BLaER1 (cell line): ENCODE results near the gene CNTN5.

Experiments
- H3K27ac ChIP-seq: shearing (Covaris generic); formaldehyde crosslinking; 2 replicates; pipeline ENCODE4 v1.8.1; 2022
- H3K27me3 ChIP-seq: shearing (Covaris generic); formaldehyde crosslinking; 2 replicates; pipeline ENCODE4 v1.8.1; 2022
- H3K36me3 ChIP-seq: shearing (Covaris generic); formaldehyde crosslinking; 2 replicates; pipeline ENCODE4 v1.8.1; 2022
- H3K4me1 ChIP-seq: shearing (Covaris generic); formaldehyde crosslinking; 2 replicates; pipeline ENCODE4 v1.8.1; 2022
- H3K4me2 ChIP-seq: shearing (Covaris generic); formaldehyde crosslinking; 2 replicates; pipeline ENCODE4 v1.8.1; 2022
- H3K4me3 ChIP-seq: shearing (Covaris generic); formaldehyde crosslinking; 2 replicates; pipeline ENCODE4 v1.8.1; 2022
- H3K9ac ChIP-seq: shearing (Covaris generic); formaldehyde crosslinking; 2 replicates; pipeline ENCODE4 v1.8.1; 2022
- H3K9me3 ChIP-seq: shearing (Covaris generic); formaldehyde crosslinking; 2 replicates; pipeline ENCODE4 v1.8.1; 2022
- H4K20me1 ChIP-seq: shearing (Covaris generic); formaldehyde crosslinking; 2 replicates; pipeline ENCODE4 v1.8.1; 2022
- Cebpa-rat ChIP-seq: shearing (Covaris generic); IDR thresholded peaks from 2 replicates; pipeline ENCODE4 v1.8.1; 2022

CNTN5 gene

DNA sequence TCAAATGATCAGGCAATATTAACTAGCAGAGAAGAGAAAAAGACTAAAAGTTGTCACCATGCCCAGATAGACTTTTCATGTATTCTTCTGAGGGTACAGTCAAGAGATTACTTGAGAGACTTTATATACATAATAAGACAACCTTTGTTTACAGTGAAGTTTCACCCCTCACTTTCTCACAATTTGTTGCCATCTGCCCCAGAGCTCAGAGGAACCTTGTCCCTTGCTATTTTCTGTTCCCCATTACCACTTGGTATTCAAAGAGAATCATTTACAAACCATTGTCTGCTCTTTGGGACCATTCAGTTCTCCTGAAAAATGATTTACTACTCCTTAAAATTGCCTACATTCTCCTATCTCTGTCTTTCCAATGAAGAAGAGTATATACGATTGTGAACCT is 544.6 kb downstream of the CNTN5 start:
- Histone ChIP-seq H3K4me3 (no peak overlapping the region), H4K20me1 (no peaks in the 10 kb centered on the region), H3K36me3 (no peaks in the 10 kb centered on the region), H3K27ac (no peak overlapping the region), H3K27me3 (no peaks in the 10 kb centered on the region), H3K4me2 (no peak overlapping the region), H3K9ac (no peak overlapping the region), H3K4me1 (no peaks in the 10 kb centered on the region), H3K9me3 (no peaks in the 10 kb centered on the region)
- no peak for TF ChIP-seq Cebpa-rat

DNA sequence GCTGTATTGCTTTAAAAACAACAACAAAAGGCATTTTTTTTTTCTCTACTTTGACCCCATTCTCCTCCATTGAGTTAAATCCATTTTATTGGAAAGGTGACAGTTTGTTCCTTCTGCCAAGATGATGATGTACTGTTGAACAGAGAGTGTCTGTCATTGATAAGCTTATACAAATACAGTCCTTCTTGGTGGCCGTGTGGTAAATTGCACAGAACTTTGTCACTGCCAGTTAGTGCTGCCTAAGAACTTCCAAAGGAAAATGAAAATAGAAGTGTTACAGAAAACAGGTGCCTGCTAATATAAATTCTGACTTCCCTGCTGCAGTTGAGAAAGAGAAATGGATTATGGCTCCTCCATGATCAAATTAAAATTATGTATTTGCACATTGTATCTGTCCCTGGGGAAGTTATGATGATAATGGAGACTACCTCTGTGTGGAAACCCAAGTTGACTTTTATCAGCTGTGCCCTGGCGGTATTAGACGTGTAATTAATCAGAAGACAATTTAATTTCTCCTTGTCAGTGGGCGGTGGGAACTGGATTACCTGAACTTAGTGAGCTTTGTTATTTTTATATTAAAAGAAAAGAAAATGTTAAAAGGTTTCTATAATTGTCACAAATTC is 546.7 kb downstream of the CNTN5 start:
- Histone ChIP-seq H3K4me3 (no peak overlapping the region), H4K20me1 (no peaks in the 10 kb centered on the region), H3K9ac (no peak overlapping the region), H3K4me2 (no peak overlapping the region), H3K36me3 (no peaks in the 10 kb centered on the region), H3K27me3 (no peaks in the 10 kb centered on the region), H3K9me3 (no peaks in the 10 kb centered on the region), H3K4me1 (no peaks in the 10 kb centered on the region), H3K27ac (no peak overlapping the region)
- no peak for TF ChIP-seq Cebpa-rat

DNA sequence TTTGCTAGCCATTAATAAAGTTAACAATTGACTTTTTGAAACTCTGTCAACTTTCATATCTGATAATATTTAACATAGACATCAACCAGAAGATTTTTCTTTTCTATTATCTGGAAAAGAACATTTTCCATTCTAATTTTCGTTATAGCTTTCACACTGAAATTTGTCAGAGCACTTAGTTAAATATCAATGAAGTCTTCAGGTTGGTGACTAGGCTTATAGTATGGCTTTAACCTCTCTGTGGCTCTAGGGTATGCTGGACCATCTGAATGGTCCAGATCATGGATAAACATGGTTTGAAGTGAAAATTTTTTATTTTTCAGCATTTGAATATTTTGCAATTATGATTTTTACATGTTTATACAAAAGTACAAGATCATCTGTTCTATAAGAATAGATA is 548.1 kb downstream of the CNTN5 start:
- Histone ChIP-seq H3K9ac (no peak overlapping the region), H3K4me2 (no peak overlapping the region), H4K20me1 (no peaks in the 10 kb centered on the region), H3K9me3 (no peaks in the 10 kb centered on the region), H3K27ac (no peak overlapping the region), H3K36me3 (no peaks in the 10 kb centered on the region), H3K4me3 (no peak overlapping the region), H3K4me1 (no peaks in the 10 kb centered on the region), H3K27me3 (no peaks in the 10 kb centered on the region)
- TF ChIP-seq Cebpa-rat: no peak

DNA sequence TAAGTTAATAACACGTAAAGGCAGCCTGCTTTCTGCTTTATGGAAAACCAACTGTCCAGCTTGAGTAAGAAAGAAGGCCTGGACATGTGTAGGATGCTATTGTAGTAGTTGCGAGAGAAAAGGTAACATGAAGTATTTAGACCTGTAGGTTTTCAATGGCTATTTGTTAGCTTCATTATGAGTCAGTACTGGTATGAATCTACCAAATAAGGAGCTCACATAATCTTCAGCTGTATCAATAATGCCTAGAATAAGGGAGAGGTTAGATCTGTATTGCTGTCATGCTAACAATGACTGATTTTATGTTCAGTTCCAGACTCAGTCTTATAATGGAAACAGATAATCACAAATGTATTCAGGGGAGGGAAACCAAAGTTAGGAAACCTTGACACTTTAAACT is 550.3 kb downstream of the CNTN5 start:
- Histone ChIP-seq H3K9ac (no peak overlapping the region), H3K4me2 (no peak overlapping the region), H3K36me3 (no peaks in the 10 kb centered on the region), H3K4me1 (no peaks in the 10 kb centered on the region), H3K9me3 (no peaks in the 10 kb centered on the region), H3K27me3 (no peaks in the 10 kb centered on the region), H4K20me1 (no peaks in the 10 kb centered on the region), H3K27ac (no peak overlapping the region), H3K4me3 (no peak overlapping the region)
- TF ChIP-seq Cebpa-rat: no peak

DNA sequence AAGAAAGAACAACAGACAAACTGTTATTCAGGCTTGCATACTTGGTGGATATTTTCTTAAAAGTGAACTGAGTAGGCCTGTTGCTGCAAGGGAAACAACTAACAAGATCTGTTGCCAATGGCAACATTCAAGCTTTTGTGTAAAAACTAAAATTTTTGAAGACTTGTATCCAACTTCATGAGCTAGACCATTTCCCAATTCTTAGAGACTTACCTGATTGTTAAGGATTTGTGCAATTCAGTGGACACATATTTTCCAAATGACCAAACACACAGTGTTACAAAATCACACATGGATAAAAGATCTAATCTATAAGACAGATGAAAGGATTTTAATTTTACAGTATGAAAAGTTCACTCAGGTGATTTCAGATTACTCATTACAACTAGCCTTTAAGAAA is 564.1 kb downstream of the CNTN5 start:
- Histone ChIP-seq H3K27me3 (no peaks in the 10 kb centered on the region), H3K9me3 (no peaks in the 10 kb centered on the region)
- TF ChIP-seq Cebpa-rat: no peak

DNA sequence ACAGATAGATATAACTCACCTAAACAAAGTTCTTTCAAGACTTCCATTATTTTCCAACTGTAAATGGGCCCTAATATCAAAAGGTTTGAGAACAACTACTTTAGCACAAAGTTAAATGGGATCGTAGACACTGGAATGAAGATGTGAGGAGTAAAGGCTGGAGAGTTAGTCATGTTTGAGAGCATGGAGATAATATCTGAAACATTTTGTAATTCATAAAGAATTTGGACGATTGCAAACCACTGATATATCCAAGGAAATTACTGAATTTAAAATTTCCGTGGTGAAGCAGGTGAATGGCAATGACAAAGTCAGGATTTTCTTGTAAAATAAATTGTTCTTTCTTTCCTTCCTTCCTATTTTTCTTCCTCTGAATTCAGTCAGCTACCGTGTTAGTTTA is 564.9 kb downstream of the CNTN5 start:
- Histone ChIP-seq H3K4me1 (no peaks in the 10 kb centered on the region), H3K4me2 (no peak overlapping the region), H3K27ac (no peak overlapping the region), H4K20me1 (no peaks in the 10 kb centered on the region), H3K36me3 (no peaks in the 10 kb centered on the region), H3K9ac (no peak overlapping the region), H3K27me3 (no peaks in the 10 kb centered on the region), H3K4me3 (no peak overlapping the region), H3K9me3 (no peaks in the 10 kb centered on the region)
- no peak for TF ChIP-seq Cebpa-rat

More for the DNA sequence above, 564.1 kb downstream of the CNTN5 start:
- H3K27ac ChIP-seq: no peak overlapping the region
- H3K9ac ChIP-seq: no peak overlapping the region
- no peaks in the 10 kb centered on the region for H3K4me1 ChIP-seq
- no peak overlapping the region for H3K4me2 ChIP-seq
- H3K4me3 ChIP-seq: no peak overlapping the region
- H4K20me1 ChIP-seq: no peaks in the 10 kb centered on the region
- no peaks in the 10 kb centered on the region for H3K36me3 ChIP-seq

DNA sequence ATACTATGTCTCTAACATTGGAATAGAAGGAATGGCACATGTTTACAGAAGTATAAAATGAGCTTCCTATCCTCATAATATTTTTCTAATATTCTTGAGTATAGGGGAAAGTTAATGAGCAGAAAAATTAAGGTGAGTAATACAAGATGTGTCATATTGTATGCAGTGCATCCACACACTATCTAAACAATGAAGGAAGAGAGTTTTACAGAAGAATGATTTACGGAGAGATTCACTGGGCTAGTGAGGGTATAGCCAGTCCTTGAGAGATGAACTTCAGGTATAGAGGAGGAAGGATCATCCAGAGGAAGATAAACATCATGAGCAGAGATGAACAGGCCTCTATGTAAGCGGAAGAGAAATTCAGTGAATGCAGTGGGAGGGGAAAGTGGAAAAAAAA is 569.0 kb downstream of the CNTN5 start:
- no peaks in the 10 kb centered on the region for H3K27me3 ChIP-seq
- no peak for TF ChIP-seq Cebpa-rat
- H3K9ac ChIP-seq: no peak overlapping the region
- H4K20me1 ChIP-seq: no peaks in the 10 kb centered on the region
- H3K27ac ChIP-seq: no peak overlapping the region
- no peaks in the 10 kb centered on the region for H3K9me3 ChIP-seq
- no peaks in the 10 kb centered on the region for H3K4me1 ChIP-seq
- no peak overlapping the region for H3K4me2 ChIP-seq
- H3K4me3 ChIP-seq: no peak overlapping the region
- H3K36me3 ChIP-seq: no peaks in the 10 kb centered on the region

DNA sequence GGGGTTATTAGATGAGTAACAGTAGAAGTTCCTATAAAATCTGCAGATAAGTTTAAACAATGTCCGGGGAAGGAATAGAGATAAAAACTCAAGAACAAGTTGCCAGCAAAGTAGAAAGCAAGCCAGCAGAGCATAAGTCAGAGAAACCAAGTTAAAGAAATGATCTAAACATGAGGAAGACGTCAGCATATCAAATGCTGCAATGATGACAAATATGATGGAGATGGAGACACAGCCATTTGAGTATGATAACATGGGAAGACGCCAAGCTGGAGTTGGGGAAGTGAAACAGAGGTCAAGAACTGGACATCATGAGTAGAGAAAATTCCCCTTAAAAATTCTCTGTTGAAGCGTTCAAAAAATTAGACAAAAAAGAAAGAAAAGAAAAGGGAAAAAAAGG is 571.5 kb downstream of the CNTN5 start:
- H3K9me3 ChIP-seq: no peaks in the 10 kb centered on the region

DNA sequence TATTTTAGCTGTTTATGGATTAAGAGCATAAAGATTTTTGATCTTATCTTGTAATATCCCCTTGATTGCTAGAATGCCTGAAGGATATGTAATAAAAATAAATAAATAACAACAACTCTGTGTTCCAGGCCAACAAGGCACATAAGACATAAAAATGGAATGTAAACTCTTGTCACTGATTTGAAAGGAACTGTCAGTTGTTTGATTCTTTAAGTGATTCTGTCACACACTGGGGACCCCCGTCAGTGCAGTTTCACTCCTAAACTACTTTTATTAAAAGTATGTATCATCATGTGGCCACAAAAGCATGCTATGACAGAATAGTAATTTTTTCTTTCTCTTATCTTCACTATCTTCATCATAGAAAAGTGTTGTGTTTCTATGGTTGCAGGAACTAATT is 572.4 kb downstream of the CNTN5 start:
- Histone ChIP-seq H3K27me3 (no peaks in the 10 kb centered on the region), H3K9ac (no peak overlapping the region), H3K27ac (no peak overlapping the region), H4K20me1 (no peaks in the 10 kb centered on the region), H3K4me2 (no peak overlapping the region), H3K9me3 (no peaks in the 10 kb centered on the region), H3K4me3 (no peak overlapping the region), H3K36me3 (no peaks in the 10 kb centered on the region), H3K4me1 (no peaks in the 10 kb centered on the region)
- TF ChIP-seq Cebpa-rat: no peak

More for the DNA sequence above, 571.5 kb downstream of the CNTN5 start:
- Histone ChIP-seq H3K4me3 (no peak overlapping the region), H4K20me1 (no peaks in the 10 kb centered on the region), H3K36me3 (no peaks in the 10 kb centered on the region), H3K4me2 (no peak overlapping the region), H3K4me1 (no peaks in the 10 kb centered on the region), H3K27me3 (no peaks in the 10 kb centered on the region), H3K27ac (no peak overlapping the region), H3K9ac (no peak overlapping the region)
- no peak for TF ChIP-seq Cebpa-rat

DNA sequence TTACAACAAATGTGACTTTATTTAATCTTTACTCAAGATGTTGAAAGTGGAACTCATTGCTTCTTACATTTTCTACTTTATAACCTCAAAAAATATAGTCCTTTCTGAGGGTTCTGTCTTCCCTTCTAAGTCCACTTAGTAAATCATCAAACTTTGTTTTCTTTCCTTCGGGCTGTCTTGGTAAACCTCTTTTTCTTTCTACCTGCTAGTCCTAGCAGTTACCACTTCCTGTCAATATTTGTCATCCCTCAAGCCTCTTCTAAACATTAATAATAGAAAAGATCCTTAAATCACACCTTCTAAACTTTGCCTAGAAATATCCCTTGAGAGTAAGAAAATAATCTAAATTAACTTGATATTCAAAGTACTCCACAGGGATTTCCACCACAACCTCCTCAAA is 580.4 kb downstream of the CNTN5 start:
- no peaks in the 10 kb centered on the region for H3K9me3 ChIP-seq
- no peak overlapping the region for H3K4me3 ChIP-seq
- no peak overlapping the region for H3K27ac ChIP-seq
- H4K20me1 ChIP-seq: no peaks in the 10 kb centered on the region
- H3K4me2 ChIP-seq: no peak overlapping the region
- TF ChIP-seq Cebpa-rat: no peak
- no peaks in the 10 kb centered on the region for H3K36me3 ChIP-seq
- no peaks in the 10 kb centered on the region for H3K4me1 ChIP-seq
- H3K9ac ChIP-seq: no peak overlapping the region
- H3K27me3 ChIP-seq: no peaks in the 10 kb centered on the region

DNA sequence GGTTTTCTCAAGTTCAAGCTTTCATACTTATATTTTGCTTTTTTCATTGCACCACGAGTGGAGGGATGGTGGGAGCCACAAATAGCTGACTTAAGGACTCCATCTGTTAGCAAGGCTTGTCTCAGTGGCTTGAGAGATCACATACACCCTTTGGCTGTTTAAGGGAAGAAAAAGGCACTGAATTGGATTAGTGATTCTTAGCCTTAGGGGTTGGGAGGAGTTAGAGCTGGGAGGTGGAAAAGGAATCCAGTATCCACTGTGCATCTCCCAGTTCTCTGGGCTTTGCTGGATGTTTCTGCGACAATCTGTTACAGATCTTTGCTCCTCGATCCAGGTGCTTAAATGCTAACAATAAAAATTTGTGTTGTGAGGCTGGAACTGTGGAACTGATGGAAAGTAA is 593.6 kb downstream of the CNTN5 start:
- no peak overlapping the region for H3K9ac ChIP-seq
- no peak overlapping the region for H3K27ac ChIP-seq
- no peaks in the 10 kb centered on the region for H4K20me1 ChIP-seq
- no peak for TF ChIP-seq Cebpa-rat
- H3K9me3 ChIP-seq: no peaks in the 10 kb centered on the region
- H3K4me2 ChIP-seq: no peak overlapping the region
- no peaks in the 10 kb centered on the region for H3K4me1 ChIP-seq
- no peaks in the 10 kb centered on the region for H3K36me3 ChIP-seq
- H3K27me3 ChIP-seq: no peaks in the 10 kb centered on the region
- H3K4me3 ChIP-seq: no peak overlapping the region
